Left forelimb (tissue), 1 donor: Measurements from ENCODE around the gene FHL3.
"Not testable (repeated sequence)": the region's sequence is repeated elsewhere in the genome, so short reads cannot be mapped to it uniquely, and the experiment has no call there.

ENCODE experiments used
- DNase-seq: peaks from one replicate; pipeline ENCODE4 v3.0.0-alpha.2; 2018; ENCODE audit warnings: low spot score

Gene FHL3

GRCh38 chr1:37987679-37988078 is 17.6 kb downstream of the FHL3 start:
- no peak for DNase-seq

- no peak for DNase-seq
Measured at GRCh38 chr1:37983546-37983945, 21.8 kb downstream of the FHL3 start.

- no peak for DNase-seq
Measured at GRCh38 chr1:37978541-37978940, 26.8 kb downstream of the FHL3 start.

GRCh38 chr1:37975083-37975482 is 30.2 kb downstream of the FHL3 start:
- DNase-seq = not testable (repeated sequence)

GRCh38 chr1:37974567-37974966 is 30.7 kb downstream of the FHL3 start:
- no peak for DNase-seq

- DNase-seq = not testable (repeated sequence)
Measured at GRCh38 chr1:37973684-37974083, 31.6 kb downstream of the FHL3 start.

GRCh38 chr1:37965301-37965700 is 40.0 kb downstream of the FHL3 start:
- no peak for DNase-seq

- not testable (repeated sequence) for DNase-seq
Measured at GRCh38 chr1:37964106-37964505, 41.2 kb downstream of the FHL3 start.

- DNase-seq = no peak
Measured at GRCh38 chr1:37958690-37959089, 46.6 kb downstream of the FHL3 start.

- DNase-seq = no peak
Measured at GRCh38 chr1:37955685-37956084, 49.6 kb downstream of the FHL3 start.

GRCh38 chr1:37954316-37954971 is 50.9 kb downstream of the FHL3 start:
- no peak for DNase-seq

GRCh38 chr1:37952738-37953137 is 52.6 kb downstream of the FHL3 start:
- no peak for DNase-seq

GRCh38 chr1:37951783-37952624 is 53.3 kb downstream of the FHL3 start:
- no peak for DNase-seq

- DNase-seq = no peak
Measured at GRCh38 chr1:37951041-37951782, 54.1 kb downstream of the FHL3 start.

GRCh38 chr1:37949524-37950152 is 55.7 kb downstream of the FHL3 start:
- no peak for DNase-seq

GRCh38 chr1:37948841-37949240 is 56.5 kb downstream of the FHL3 start:
- DNase-seq = no peak

GRCh38 chr1:37948166-37948565 is 57.1 kb downstream of the FHL3 start:
- no peak for DNase-seq

- no peak for DNase-seq
Measured at GRCh38 chr1:37947364-37947763, 58.0 kb downstream of the FHL3 start.
